WTC11 (cell line): Measurements from ENCODE around the gene TUBGCP6. TPM values are rescaled to one million over a fixed set of nuclear protein-coding genes. Genes with fewer than 3 reads are reported as not detected.

Experiments
- ATAC-seq: fragments of 200-7000 bp; cut with Tn5 transposase; 2 replicates; pipeline ENCODE4 v1.10.0; 2021; ENCODE audit warnings: mild to moderate bottlenecking, moderate library complexity
- CTCF ChIA-PET: fragments of 300-600 bp; sonication (Branson Sonifier 250); formaldehyde crosslinking; loops from one replicate; lab custom pipeline; 2021; ENCODE audit warnings: antibody characterized with exemption; lab: Charles Lee
- POLR2A ChIA-PET: fragments of 350-600 bp; sonication (Branson Sonifier 250); formaldehyde crosslinking; loops from one replicate; lab custom pipeline; 2021; ENCODE audit warnings: antibody characterized with exemption; lab: Charles Lee
- DNase-seq: peaks from one replicate; pipeline ENCODE4 v3.0.0; 2021; ENCODE audit warnings: low spot score
- H3K27ac Mint-ChIP-seq: 2 replicates; pipeline ENCODE4 v1.8.0; 2021; ENCODE audit warnings: mixed read lengths
- H3K27me3 Mint-ChIP-seq: 2 replicates; pipeline ENCODE4 v1.8.0; 2021; ENCODE audit warnings: low read depth, mild to moderate bottlenecking, moderate library complexity, mixed read lengths
- H3K36me3 Mint-ChIP-seq: 2 replicates; pipeline ENCODE4 v1.8.0; 2021; ENCODE audit warnings: mixed read lengths
- H3K4me1 Mint-ChIP-seq: 2 replicates; pipeline ENCODE4 v1.8.0; 2022; ENCODE audit warnings: mixed read lengths
- H3K4me3 Mint-ChIP-seq: 2 replicates; pipeline ENCODE4 v1.8.0; 2021; ENCODE audit warnings: mild to moderate bottlenecking, moderate library complexity, mixed read lengths
- H3K9me3 Mint-ChIP-seq: 2 replicates; pipeline ENCODE4 v1.8.0; 2021; ENCODE audit warnings: mixed read lengths
- E2F1 ChIP-seq: sonication (generic); formaldehyde crosslinking; IDR thresholded peaks from 2 replicates; pipeline ENCODE4 v1.8.0; 2022; ENCODE audit warnings: mild to moderate bottlenecking, missing genetic modification reagents
- ELF4 ChIP-seq: sonication (generic); formaldehyde crosslinking; IDR thresholded peaks from 2 replicates; pipeline ENCODE4 v1.8.1; 2022; ENCODE audit warnings: low read depth, mild to moderate bottlenecking, moderate library complexity, missing genetic modification reagents
- EMX1 ChIP-seq: fragments of 250-450 bp; sonication (Bioruptor Pico); IDR thresholded peaks from 2 replicates; pipeline ENCODE4 v1.8.0; 2021; ENCODE audit warnings: mild to moderate bottlenecking
- ERG ChIP-seq: fragments of 250-450 bp; sonication (Bioruptor Pico); IDR thresholded peaks from 2 replicates; pipeline ENCODE4 v1.8.0; 2021; ENCODE audit warnings: mild to moderate bottlenecking
- ETV6 ChIP-seq: sonication (generic); formaldehyde crosslinking; IDR thresholded peaks from 2 replicates; pipeline ENCODE4 v1.8.1; 2022; ENCODE audit warnings: mild to moderate bottlenecking, missing genetic modification reagents
- NFE2L1 ChIP-seq: sonication (generic); formaldehyde crosslinking; IDR thresholded peaks from 2 replicates; pipeline ENCODE4 v1.8.1; 2023; ENCODE audit warnings: missing genetic modification reagents
- NFYB ChIP-seq: sonication (generic); formaldehyde crosslinking; conservative IDR thresholded peaks from 2 replicates; pipeline ENCODE4 v1.8.0; 2022; ENCODE audit warnings: low read depth, missing genetic modification reagents
- NR3C1 ChIP-seq: sonication (generic); formaldehyde crosslinking; conservative IDR thresholded peaks from 2 replicates; pipeline ENCODE4 v1.8.1; 2023; ENCODE audit warnings: low read depth, mild to moderate bottlenecking, missing genetic modification reagents
- PRRX2 ChIP-seq: fragments of 250-450 bp; sonication (Bioruptor Pico); IDR thresholded peaks from 2 replicates; pipeline ENCODE4 v1.8.0; 2021; ENCODE audit warnings: mild to moderate bottlenecking
- RELA ChIP-seq: sonication (generic); formaldehyde crosslinking; IDR thresholded peaks from 2 replicates; pipeline ENCODE4 v1.8.1; 2022; ENCODE audit warnings: missing genetic modification reagents, mild to moderate bottlenecking, borderline replicate concordance
- TCF7 ChIP-seq: sonication (generic); formaldehyde crosslinking; IDR thresholded peaks from 2 replicates; pipeline ENCODE4 v1.8.0; 2022; ENCODE audit warnings: mild to moderate bottlenecking, low read depth, missing genetic modification reagents, moderate library complexity
- ZMAT4 ChIP-seq: fragments of 250-450 bp; sonication (Bioruptor Pico); IDR thresholded peaks from 2 replicates; pipeline ENCODE4 v1.9.0; 2021; ENCODE audit warnings: mild to moderate bottlenecking
- ZNF219 ChIP-seq: sonication (generic); formaldehyde crosslinking; IDR thresholded peaks from 2 replicates; pipeline ENCODE4 v1.8.0; 2023; ENCODE audit warnings: missing genetic modification reagents, mild to moderate bottlenecking, borderline replicate concordance
- ZNF232 ChIP-seq: sonication (generic); formaldehyde crosslinking; IDR thresholded peaks from 2 replicates; pipeline ENCODE4 v1.8.0; 2022; ENCODE audit warnings: mild to moderate bottlenecking, missing genetic modification reagents
- ZNF263 ChIP-seq: sonication (generic); formaldehyde crosslinking; IDR thresholded peaks from 2 replicates; pipeline ENCODE4 v1.8.1; 2022; ENCODE audit warnings: low read depth, mild to moderate bottlenecking, moderate library complexity, missing genetic modification reagents
- ZNF281 ChIP-seq: sonication (generic); formaldehyde crosslinking; IDR thresholded peaks from 2 replicates; pipeline ENCODE4 v1.8.0; 2023; ENCODE audit warnings: mild to moderate bottlenecking, missing genetic modification reagents
- ZNF396 ChIP-seq: fragments of 250-450 bp; sonication (Bioruptor Pico); IDR thresholded peaks from 2 replicates; pipeline ENCODE4 v1.8.0; 2021; ENCODE audit warnings: mild to moderate bottlenecking, moderate library complexity, borderline replicate concordance
- ZNF423 ChIP-seq: fragments of 250-450 bp; sonication (Bioruptor Pico); IDR thresholded peaks from 2 replicates; pipeline ENCODE4 v2.1.2; 2022; ENCODE audit warnings: mild to moderate bottlenecking, moderate library complexity
- ZNF512 ChIP-seq: sonication (generic); formaldehyde crosslinking; IDR thresholded peaks from 2 replicates; pipeline ENCODE4 v1.8.1; 2022; ENCODE audit warnings: missing genetic modification reagents, borderline replicate concordance
- ZNF532 ChIP-seq: fragments of 250-450 bp; sonication (Bioruptor Pico); IDR thresholded peaks from 2 replicates; pipeline ENCODE4 v1.9.0; 2021; ENCODE audit warnings: mild to moderate bottlenecking, borderline replicate concordance
- total RNA-seq: library from RNA; stranded (reverse); gene quantifications from 3 replicates; pipeline ENCODE4 v1.2.3, GENCODE V29; 2021

The TUBGCP6 gene
- total RNA-seq, 1 experiment from 2014 or later = 45.4 TPM

- DNase-seq (no peak), ATAC-seq (no peak)
- TF ChIP-seq PRRX2 (CRISPR knock-in tag) (no peak), TCF7 (CRISPR knock-in tag) (no peak), NR3C1 (no peak), ERG (CRISPR knock-in tag) (no peak), E2F1 (CRISPR knock-in tag) (no peak), ZNF219 (CRISPR knock-in tag) (no peak), ELF4 (CRISPR knock-in tag) (no peak), ZNF232 (CRISPR knock-in tag) (no peak), EMX1 (CRISPR knock-in tag) (no peak), ZNF423 (no peak), RELA (CRISPR knock-in tag) (no peak)
- CTCF ChIA-PET = interaction anchor here (2.2 kb wide), 1 partner anchor 8 kb away, joined by 7 read pairs; no protein-coding TSS in a partner anchor
- Mint-ChIP-seq H3K36me3 (no peaks in the 10 kb centered on the region), H3K27me3 (no peaks in the 10 kb centered on the region; the same call in 1 of the 2 replicates), H3K4me3 (no peak overlapping the region), H3K9me3 (no peaks in the 10 kb centered on the region), H3K4me1 (peaks cover 6% of the 10 kb centered on the region), H3K27ac (no peak overlapping the region)
- POLR2A ChIA-PET = no interaction called here
Observed at GRCh38 chr22:50182176-50183081, 62.4 kb downstream of the TUBGCP6 start.

- Mint-ChIP-seq H3K36me3 (no peaks in the 10 kb centered on the region), H3K4me1 (peaks cover 3% of the 10 kb centered on the region), H3K4me3 (no peak overlapping the region), H3K27me3 (no peaks in the 10 kb centered on the region; the same call in 1 of the 2 replicates), H3K27ac (no peak overlapping the region), H3K9me3 (no peaks in the 10 kb centered on the region)
- ChIA-PET CTCF (interaction anchor here (2.2 kb wide), 1 partner anchor 9 kb away, joined by 7 read pairs; no protein-coding TSS in a partner anchor), POLR2A (no interaction called here)
- DNase-seq (no peak), ATAC-seq (no peak)
- TF ChIP-seq ZNF281 (CRISPR knock-in tag) = no peak
- no peak for TF ChIP-seq NFE2L1 (CRISPR knock-in tag)
- no peak for TF ChIP-seq ZNF532
- TF ChIP-seq ZNF396 = no peak
- no peak for TF ChIP-seq ETV6 (CRISPR knock-in tag)
- no peak for TF ChIP-seq ZMAT4 (CRISPR knock-in tag)
- no peak for TF ChIP-seq NFYB (CRISPR knock-in tag)
- TF ChIP-seq ZNF263 = no peak
- TF ChIP-seq ZNF512 (CRISPR knock-in tag) = no peak
Observed at GRCh38 chr22:50180727-50181521, 63.9 kb downstream of the TUBGCP6 start.
